Caco-2 (cell line): ENCODE data around the gene CLCN1. TPM values are rescaled to one million over a fixed set of nuclear protein-coding genes. Genes with fewer than 3 reads are reported as not detected.
A peak's percentile ranks its signal among the peaks of the same experiment; 100 is the strongest.

Experiments
- BruUV-seq: library from RNA; stranded (reverse); fragments of 400-500 nt; replicated peaks from 2 replicates; lab custom pipeline; 2021; lab: Mats Ljungman, UMichigan
- CTCF ChIA-PET: fragments of 300-600 bp; sonication (Branson Sonifier 250); formaldehyde crosslinking; loops from one replicate; lab custom pipeline; 2022; ENCODE audit warnings: antibody characterized with exemption; lab: Charles Lee
- POLR2A ChIA-PET: fragments of 300-600 bp; sonication (Branson Sonifier 250); formaldehyde crosslinking; loops from one replicate; lab custom pipeline; 2022; ENCODE audit warnings: antibody characterized with exemption; lab: Charles Lee
- DNase-seq, 2 experiments: peaks; one replicate each; pipeline versions ENCODE4 v3.0.0 to v3.0.0-alpha.2; 2020 to 2022
- H3K27me3 ChIP-seq: replicated peaks from 2 replicates; pipeline ENCODE4 v1.6.0; 2011; ENCODE audit warnings: low read length; ENCODE audit not compliant: control insufficient read depth, insufficient read depth
- H3K36me3 ChIP-seq: 2 replicates; pipeline ENCODE4 v1.5.1; 2011; ENCODE audit warnings: low read length; ENCODE audit not compliant: control insufficient read depth, insufficient read depth
- H3K4me1 ChIP-seq: fragments of 250-450 bp; sonication (Bioruptor Pico); 2 replicates; pipeline ENCODE4 v1.5.1; 2020; ENCODE audit warnings: mild to moderate bottlenecking
- H3K4me3 ChIP-seq: 2 replicates; pipeline ENCODE4 v1.5.1; 2011; ENCODE audit warnings: low read depth, mild to moderate bottlenecking, control low read depth, low read length
- H3K9me3 ChIP-seq: fragments of 250-450 bp; sonication (Bioruptor Pico); 2 replicates; pipeline ENCODE4 v1.5.1; 2020; ENCODE audit warnings: mild to moderate bottlenecking, moderate library complexity
- H3K27ac Mint-ChIP-seq: one replicate; pipeline ENCODE4 v1.8.0; 2022; ENCODE audit warnings: mixed read lengths; ENCODE audit not compliant: unreplicated experiment
- H3K27me3 Mint-ChIP-seq: one replicate; pipeline ENCODE4 v1.8.0; 2022; ENCODE audit warnings: mixed read lengths; ENCODE audit not compliant: insufficient read depth, unreplicated experiment
- H3K36me3 Mint-ChIP-seq: one replicate; pipeline ENCODE4 v1.8.0; 2022; ENCODE audit warnings: mild to moderate bottlenecking, mixed read lengths; ENCODE audit not compliant: insufficient read depth, unreplicated experiment
- H3K4me1 Mint-ChIP-seq: one replicate; pipeline ENCODE4 v1.8.0; 2022; ENCODE audit warnings: low read depth, mixed read lengths; ENCODE audit not compliant: unreplicated experiment
- H3K4me3 Mint-ChIP-seq: one replicate; pipeline ENCODE4 v1.8.0; 2022; ENCODE audit warnings: mild to moderate bottlenecking, moderate library complexity, mixed read lengths; ENCODE audit not compliant: unreplicated experiment
- H3K9me3 Mint-ChIP-seq: one replicate; pipeline ENCODE4 v1.8.0; 2022; ENCODE audit warnings: mixed read lengths; ENCODE audit not compliant: unreplicated experiment
- intact Hi-C: fragments of 100-400 bp; cut with micrococcal nuclease; formaldehyde crosslinking; loops from one replicate; pipeline ENCODE4 v1.10.0; 2022; ENCODE audit not compliant: unreplicated experiment
- total RNA-seq: library from RNA; stranded (reverse); gene quantifications from 2 replicates; pipeline ENCODE4 v1.2.3, GENCODE V29; 2022
- TF ChIP-seq, protein P1 (sequence below), 2 experiments: fragments of 200-600 bp in 1 of 2; IDR thresholded peaks; 1 replicate in 1 of 2; 2 replicates in 1 of 2; pipeline versions ENCODE4 v1.5.1 to v1.8.0; 2011 to 2022; ENCODE audit warnings: antibody characterized with exemption in 1 of 2, control low read depth in 1 of 2, inconsistent platforms in 1 of 2, low read depth in 1 of 2, low read length in 1 of 2, mild to moderate bottlenecking in 1 of 2, moderate library complexity in 1 of 2; ENCODE audit not compliant: insufficient read depth in 1 of 2, severe bottlenecking in 1 of 2, unreplicated experiment in 1 of 2

Gene CLCN1
- total RNA-seq, 1 experiment from 2014 or later = 1.9 TPM

GRCh38 chr7:143296686-143297085, 19.2 kb upstream of the CLCN1 start:
- Mint-ChIP-seq H3K4me3 (no peak overlapping the region), H3K27ac (no peak overlapping the region)
- TF ChIP-seq, protein P1, sequence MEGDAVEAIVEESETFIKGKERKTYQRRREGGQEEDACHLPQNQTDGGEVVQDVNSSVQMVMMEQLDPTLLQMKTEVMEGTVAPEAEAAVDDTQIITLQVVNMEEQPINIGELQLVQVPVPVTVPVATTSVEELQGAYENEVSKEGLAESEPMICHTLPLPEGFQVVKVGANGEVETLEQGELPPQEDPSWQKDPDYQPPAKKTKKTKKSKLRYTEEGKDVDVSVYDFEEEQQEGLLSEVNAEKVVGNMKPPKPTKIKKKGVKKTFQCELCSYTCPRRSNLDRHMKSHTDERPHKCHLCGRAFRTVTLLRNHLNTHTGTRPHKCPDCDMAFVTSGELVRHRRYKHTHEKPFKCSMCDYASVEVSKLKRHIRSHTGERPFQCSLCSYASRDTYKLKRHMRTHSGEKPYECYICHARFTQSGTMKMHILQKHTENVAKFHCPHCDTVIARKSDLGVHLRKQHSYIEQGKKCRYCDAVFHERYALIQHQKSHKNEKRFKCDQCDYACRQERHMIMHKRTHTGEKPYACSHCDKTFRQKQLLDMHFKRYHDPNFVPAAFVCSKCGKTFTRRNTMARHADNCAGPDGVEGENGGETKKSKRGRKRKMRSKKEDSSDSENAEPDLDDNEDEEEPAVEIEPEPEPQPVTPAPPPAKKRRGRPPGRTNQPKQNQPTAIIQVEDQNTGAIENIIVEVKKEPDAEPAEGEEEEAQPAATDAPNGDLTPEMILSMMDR (IDR thresholded peaks at IDR 0.05; ENCODE audit: insufficient read depth in 1 of 2, low read depth in 1 of 2, low read length in 1 of 2, severe bottlenecking in 1 of 2, unreplicated experiment in 1 of 2) = no peak

GRCh38 chr7:143299346-143299745, 16.6 kb upstream of the CLCN1 start:
- Mint-ChIP-seq H3K4me1 (peaks cover 26% of the 10 kb centered on the region), H3K4me3 (no peak overlapping the region)

More at GRCh38 chr7:143296686-143297085, 19.2 kb upstream of the CLCN1 start:
- H3K4me1 ChIP-seq = peaks cover 18% of the 10 kb centered on the region
- BruUV-seq = no TSS peak
- peaks cover 26% of the 10 kb centered on the region for H3K4me1 Mint-ChIP-seq
- H3K27me3 Mint-ChIP-seq = no peaks in the 10 kb centered on the region
- H3K9me3 ChIP-seq = no peaks in the 10 kb centered on the region
- intact Hi-C loops = no loop called here
- H3K36me3 Mint-ChIP-seq = peaks cover 96% of the 10 kb centered on the region
- ChIA-PET POLR2A (interaction anchor here (0.5 to 1.4 kb wide), 3 partner anchors 9 to 112 kb away, joined by 3 to 5 read pairs (median 4); partner anchors contain the start of gene CASP2), CTCF (interaction anchor here (0.6 to 2.2 kb wide), 2 partner anchors 9 to 56 kb away, joined by 8 to 10 read pairs; no protein-coding TSS in a partner anchor)
- H3K27me3 ChIP-seq = no peaks in the 10 kb centered on the region
- no peak for DNase-seq
- no peak overlapping the region for H3K4me3 ChIP-seq
- no peaks in the 10 kb centered on the region for H3K9me3 Mint-ChIP-seq
- H3K36me3 ChIP-seq = peaks cover 5% of the 10 kb centered on the region

GRCh38 chr7:143299840-143300239, 16.1 kb upstream of the CLCN1 start:
- ChIA-PET POLR2A (interaction anchor here (1.2 kb wide), 1 partner anchor 12 kb away, joined by 4 read pairs; the partner anchor contains the start of gene CASP2), CTCF (interaction anchor here (0.6 to 1.6 kb wide), 6 partner anchors 12 to 1439 kb away, joined by 3 to 10 read pairs (median 4); partner anchors contain the start of genes CASP2 and GSTK1)

More at GRCh38 chr7:143299346-143299745, 16.6 kb upstream of the CLCN1 start:
- BruUV-seq = no TSS peak
- Mint-ChIP-seq H3K9me3 (no peaks in the 10 kb centered on the region), H3K27ac (no peak overlapping the region), H3K27me3 (no peaks in the 10 kb centered on the region), H3K36me3 (peaks cover 96% of the 10 kb centered on the region)
- DNase-seq = no peak
- intact Hi-C loops = loop anchor here (1.0 kb wide), 1 partner anchor 59 kb away; no protein-coding TSS in a partner anchor
- Histone ChIP-seq H3K4me1 (peaks cover 18% of the 10 kb centered on the region), H3K9me3 (no peaks in the 10 kb centered on the region), H3K4me3 (no peak overlapping the region), H3K36me3 (peaks cover 6% of the 10 kb centered on the region; the same call in 1 of the 2 replicates), H3K27me3 (no peaks in the 10 kb centered on the region)
- ChIA-PET POLR2A (interaction anchor here (1.2 kb wide), 1 partner anchor 11 kb away, joined by 4 read pairs; the partner anchor contains the start of gene CASP2), CTCF (interaction anchor here (0.6 to 1.6 kb wide), 7 partner anchors 11 to 1439 kb away, joined by 3 to 10 read pairs (median 3); partner anchors contain the start of genes CASP2 and GSTK1)
- TF ChIP-seq, protein P1 (IDR thresholded peaks at IDR 0.05; ENCODE audit: insufficient read depth in 1 of 2, low read depth in 1 of 2, low read length in 1 of 2, severe bottlenecking in 1 of 2, unreplicated experiment in 1 of 2) = no peak

More at GRCh38 chr7:143299840-143300239, 16.1 kb upstream of the CLCN1 start:
- TF ChIP-seq, protein P1 (IDR thresholded peaks at IDR 0.05; ENCODE audit: insufficient read depth in 1 of 2, low read depth in 1 of 2, low read length in 1 of 2, severe bottlenecking in 1 of 2, unreplicated experiment in 1 of 2) = peak; percentile 68 to 71
- peak; percentile 71 to 77 for DNase-seq
- no peaks in the 10 kb centered on the region for H3K27me3 ChIP-seq
- no peak overlapping the region for H3K27ac Mint-ChIP-seq
- peaks cover 26% of the 10 kb centered on the region for H3K4me1 Mint-ChIP-seq
- H3K4me1 ChIP-seq = peaks cover 18% of the 10 kb centered on the region
- no peak overlapping the region for H3K4me3 Mint-ChIP-seq
- peaks cover 96% of the 10 kb centered on the region for H3K36me3 Mint-ChIP-seq
- H3K9me3 Mint-ChIP-seq = no peaks in the 10 kb centered on the region
- intact Hi-C loops = loop anchor here (1.0 kb wide), 2 partner anchors 37 to 60 kb away; partner anchors contain the start of gene GSTK1
- H3K9me3 ChIP-seq = no peaks in the 10 kb centered on the region
- peaks cover 4% of the 10 kb centered on the region; the same call in 1 of the 2 replicates for H3K36me3 ChIP-seq
- no peaks in the 10 kb centered on the region for H3K27me3 Mint-ChIP-seq
- no TSS peak for BruUV-seq
- no peak overlapping the region for H3K4me3 ChIP-seq
